HepG2 (cell line): ENCODE measurements around the gene PNN. TPM values are rescaled to one million over a fixed set of nuclear protein-coding genes. Genes with fewer than 3 reads are reported as not detected.

Experiments
- CCDC6 ChIP-seq: sonication (generic); formaldehyde crosslinking; IDR thresholded peaks from 2 replicates; pipeline ENCODE4 v1.8.1; 2022; ENCODE audit warnings: mild to moderate bottlenecking, missing genetic modification reagents, moderate library complexity
- KDM3A ChIP-seq: IDR thresholded peaks from 2 replicates; pipeline ENCODE4 v1.6.1; 2018; ENCODE audit warnings: low read depth, missing compliant biosample characterization
- KDM6A ChIP-seq: IDR thresholded peaks from 2 replicates; pipeline ENCODE4 v1.6.1; 2016; ENCODE audit warnings: low read depth
- KMT2A ChIP-seq: sonication (generic); formaldehyde crosslinking; IDR thresholded peaks from 2 replicates; pipeline ENCODE4 v1.4.0; 2020; ENCODE audit warnings: missing genetic modification reagents
- MTA3 ChIP-seq: sonication (generic); formaldehyde crosslinking; IDR thresholded peaks from 2 replicates; pipeline ENCODE4 v1.4.0; 2020; ENCODE audit warnings: missing genetic modification reagents
- MXI1 ChIP-seq: IDR thresholded peaks from 3 replicates; pipeline ENCODE4 v1.6.1; 2012; ENCODE audit warnings: low read depth, low read length, inconsistent platforms, borderline replicate concordance
- PATZ1 ChIP-seq: sonication (generic); formaldehyde crosslinking; IDR thresholded peaks from 2 replicates; pipeline ENCODE4 v1.4.0; 2020; ENCODE audit warnings: missing genetic modification reagents
- PHF8 ChIP-seq: sonication (generic); formaldehyde crosslinking; IDR thresholded peaks from 2 replicates; pipeline ENCODE4 v1.5.0; 2020; ENCODE audit warnings: missing genetic modification reagents
- SNRNP70 ChIP-seq: fragments of 200-400 bp; formaldehyde crosslinking; IDR thresholded peaks from 2 replicates; pipeline ENCODE4 v1.6.1; 2017; ENCODE audit warnings: mild to moderate bottlenecking, low read depth, low read length, moderate library complexity
- TCF7 ChIP-seq: sonication (generic); IDR thresholded peaks from 2 replicates; pipeline ENCODE4 v1.6.1; 2016; ENCODE audit warnings: antibody characterized with exemption, low read depth
- TEAD3 ChIP-seq: optimal IDR thresholded peaks from 2 replicates; pipeline ENCODE3; 2016; ENCODE audit warnings: borderline replicate concordance
- ZNF264 ChIP-seq: sonication (generic); formaldehyde crosslinking; IDR thresholded peaks from 2 replicates; pipeline ENCODE4 v1.4.0; 2020; ENCODE audit warnings: missing genetic modification reagents
- ZNF333 ChIP-seq: sonication (generic); formaldehyde crosslinking; IDR thresholded peaks from 2 replicates; pipeline ENCODE4 v1.4.0; 2020; ENCODE audit warnings: mild to moderate bottlenecking, missing genetic modification reagents, borderline replicate concordance
- ZNF501 ChIP-seq: sonication (generic); formaldehyde crosslinking; IDR thresholded peaks from 2 replicates; pipeline ENCODE4 v1.5.1; 2020; ENCODE audit warnings: mild to moderate bottlenecking, moderate library complexity, missing genetic modification reagents
- ZNF720 ChIP-seq: sonication (generic); formaldehyde crosslinking; IDR thresholded peaks from 2 replicates; pipeline ENCODE4 v1.4.0; 2020; ENCODE audit warnings: missing genetic modification reagents
- polyA plus RNA-seq, 8 experiments: library from polyadenylated mRNA; depleted of rRNA in 3 of 8; stranded (reverse) in 7 of 8; unstranded in 1 of 8; fragments of >200 nt; fragmentation: Illumina TruSeq in 4 of 8; extraction: Trizol in 4 of 8; gene quantifications; 2 replicates each; pipeline versions ENCODE4 v1.2.1 to v1.2.3, GENCODE V29; 2011 to 2016; ENCODE audit warnings: low read depth in 4 of 8, missing spikeins in 1 of 8, mixed read lengths in 1 of 8; ENCODE audit not compliant: insufficient read depth in 1 of 8
- total RNA-seq, 5 experiments: library from RNA; depleted of rRNA; stranded (reverse); fragments of >200 nt; fragmentation: Illumina TruSeq; extraction: Trizol; gene quantifications; 2 replicates each; pipeline ENCODE4 v1.2.3, GENCODE V29; 2016; ENCODE audit warnings: low read depth in 1 of 5
- TF ChIP-seq, protein P1 (sequence below): sonication (generic); formaldehyde crosslinking; IDR thresholded peaks from 2 replicates; pipeline ENCODE4 v1.4.0; 2020; ENCODE audit warnings: missing genetic modification reagents
- TF ChIP-seq, protein P2 (sequence below): sonication (generic); formaldehyde crosslinking; IDR thresholded peaks from 2 replicates; pipeline ENCODE4 v1.8.0; 2022; ENCODE audit warnings: missing genetic modification reagents, low read depth, mild to moderate bottlenecking, borderline replicate concordance
- TF ChIP-seq, protein P3 (sequence below): sonication (generic); formaldehyde crosslinking; conservative IDR thresholded peaks from 2 replicates; pipeline ENCODE4 v1.4.0; 2020; ENCODE audit warnings: mild to moderate bottlenecking, missing genetic modification reagents, moderate library complexity
- TF ChIP-seq, protein P4 (sequence below): sonication (generic); IDR thresholded peaks from 2 replicates; pipeline ENCODE4 v1.6.1; 2016; ENCODE audit warnings: low read depth, borderline replicate concordance
- TF ChIP-seq, protein P5 (sequence below): sonication (generic); formaldehyde crosslinking; IDR thresholded peaks from 2 replicates; pipeline ENCODE4 v1.5.0; 2020; ENCODE audit warnings: missing genetic modification reagents

The PNN gene
- total and polyA plus RNA-seq, 2 of the 13 experiments (the other 11 are each of a cell fraction or from before 2014, with no cell fraction given): 58.0 to 214 TPM

DNA sequence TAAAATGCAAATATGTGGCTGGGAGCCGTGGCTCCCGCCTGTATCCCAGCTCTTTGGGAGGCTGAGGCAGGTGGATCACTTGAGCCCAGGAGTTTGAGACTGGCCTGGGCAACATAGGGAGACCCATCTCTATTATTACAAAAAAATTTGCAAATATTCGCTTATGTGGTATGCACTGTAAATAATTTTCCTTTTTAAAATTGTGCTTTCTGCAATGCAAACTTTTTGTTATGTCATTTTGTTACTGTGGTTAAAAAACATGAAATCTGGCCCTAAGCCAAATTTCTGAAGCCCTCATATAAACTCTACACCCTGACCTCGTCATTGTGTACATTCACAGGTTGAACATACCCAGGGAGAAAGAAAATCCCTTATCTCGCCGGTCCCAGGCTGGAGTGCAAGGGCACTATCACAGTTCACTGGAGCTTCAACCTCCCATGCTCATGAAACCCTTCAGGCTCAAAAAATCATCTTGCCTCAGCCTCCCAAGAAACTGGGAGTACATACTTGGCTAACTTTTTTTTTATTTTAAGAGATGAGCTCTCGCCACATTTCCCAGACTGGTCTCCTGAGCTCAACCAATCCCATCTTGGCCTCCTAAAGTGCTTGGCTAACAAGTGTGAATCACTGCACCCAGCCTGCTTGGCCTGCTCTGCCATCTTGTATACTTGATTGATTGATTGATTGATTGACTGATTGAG, 29.6 kb upstream of the PNN start (continued):
- TF ChIP-seq, protein P1, sequence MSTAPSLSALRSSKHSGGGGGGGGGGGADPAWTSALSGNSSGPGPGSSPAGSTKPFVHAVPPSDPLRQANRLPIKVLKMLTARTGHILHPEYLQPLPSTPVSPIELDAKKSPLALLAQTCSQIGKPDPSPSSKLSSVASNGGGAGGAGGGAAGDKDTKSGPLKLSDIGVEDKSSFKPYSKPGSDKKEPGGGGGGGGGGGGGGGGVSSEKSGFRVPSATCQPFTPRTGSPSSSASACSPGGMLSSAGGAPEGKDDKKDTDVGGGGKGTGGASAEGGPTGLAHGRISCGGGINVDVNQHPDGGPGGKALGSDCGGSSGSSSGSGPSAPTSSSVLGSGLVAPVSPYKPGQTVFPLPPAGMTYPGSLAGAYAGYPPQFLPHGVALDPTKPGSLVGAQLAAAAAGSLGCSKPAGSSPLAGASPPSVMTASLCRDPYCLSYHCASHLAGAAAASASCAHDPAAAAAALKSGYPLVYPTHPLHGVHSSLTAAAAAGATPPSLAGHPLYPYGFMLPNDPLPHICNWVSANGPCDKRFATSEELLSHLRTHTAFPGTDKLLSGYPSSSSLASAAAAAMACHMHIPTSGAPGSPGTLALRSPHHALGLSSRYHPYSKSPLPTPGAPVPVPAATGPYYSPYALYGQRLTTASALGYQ (CRISPR knock-in tag): no peak
- TF ChIP-seq CCDC6 (CRISPR knock-in tag) (no peak), TCF7 (peak; percentile 35; the same call in 1 of the 2 replicates), ZNF501 (CRISPR knock-in tag) (peak; percentile 62; the same call in 1 of the 2 replicates), PATZ1 (CRISPR knock-in tag) (peak; percentile 45; the same call in 1 of the 2 replicates), ZNF333 (CRISPR knock-in tag) (peak; percentile 97), KDM3A (CRISPR knock-in tag) (0 out of 2 replicates have a peak, but pooled peaks have one; percentile 19), SNRNP70 (no peak), MXI1 (peak; percentile 41; the same call in 1 of the 3 replicates), KDM6A (CRISPR knock-in tag) (peak; percentile 72), PHF8 (CRISPR knock-in tag) (no peak), ZNF720 (CRISPR knock-in tag) (no peak), MTA3 (no peak), KMT2A (peak; percentile 73), ZNF264 (CRISPR knock-in tag) (peak; percentile 95), TEAD3 (CRISPR knock-in tag) (peak; percentile 94)
- TF ChIP-seq, protein P2, sequence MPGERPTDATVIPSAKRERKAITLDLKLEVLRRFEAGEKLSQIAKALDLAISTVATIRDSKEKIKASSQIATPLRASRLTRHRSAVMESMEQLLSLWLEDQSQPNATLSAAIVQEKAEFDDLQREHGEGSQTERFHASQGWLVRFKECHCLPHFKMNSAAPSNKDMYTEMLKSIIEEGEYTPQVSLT (CRISPR knock-in tag): peak; percentile 79; the same call in 1 of the 2 replicates
- TF ChIP-seq, protein P3, sequence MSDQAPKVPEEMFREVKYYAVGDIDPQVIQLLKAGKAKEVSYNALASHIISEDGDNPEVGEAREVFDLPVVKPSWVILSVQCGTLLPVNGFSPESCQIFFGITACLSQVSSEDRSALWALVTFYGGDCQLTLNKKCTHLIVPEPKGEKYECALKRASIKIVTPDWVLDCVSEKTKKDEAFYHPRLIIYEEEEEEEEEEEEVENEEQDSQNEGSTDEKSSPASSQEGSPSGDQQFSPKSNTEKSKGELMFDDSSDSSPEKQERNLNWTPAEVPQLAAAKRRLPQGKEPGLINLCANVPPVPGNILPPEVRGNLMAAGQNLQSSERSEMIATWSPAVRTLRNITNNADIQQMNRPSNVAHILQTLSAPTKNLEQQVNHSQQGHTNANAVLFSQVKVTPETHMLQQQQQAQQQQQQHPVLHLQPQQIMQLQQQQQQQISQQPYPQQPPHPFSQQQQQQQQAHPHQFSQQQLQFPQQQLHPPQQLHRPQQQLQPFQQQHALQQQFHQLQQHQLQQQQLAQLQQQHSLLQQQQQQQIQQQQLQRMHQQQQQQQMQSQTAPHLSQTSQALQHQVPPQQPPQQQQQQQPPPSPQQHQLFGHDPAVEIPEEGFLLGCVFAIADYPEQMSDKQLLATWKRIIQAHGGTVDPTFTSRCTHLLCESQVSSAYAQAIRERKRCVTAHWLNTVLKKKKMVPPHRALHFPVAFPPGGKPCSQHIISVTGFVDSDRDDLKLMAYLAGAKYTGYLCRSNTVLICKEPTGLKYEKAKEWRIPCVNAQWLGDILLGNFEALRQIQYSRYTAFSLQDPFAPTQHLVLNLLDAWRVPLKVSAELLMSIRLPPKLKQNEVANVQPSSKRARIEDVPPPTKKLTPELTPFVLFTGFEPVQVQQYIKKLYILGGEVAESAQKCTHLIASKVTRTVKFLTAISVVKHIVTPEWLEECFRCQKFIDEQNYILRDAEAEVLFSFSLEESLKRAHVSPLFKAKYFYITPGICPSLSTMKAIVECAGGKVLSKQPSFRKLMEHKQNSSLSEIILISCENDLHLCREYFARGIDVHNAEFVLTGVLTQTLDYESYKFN: peak; percentile 82
- TF ChIP-seq, protein P4, sequence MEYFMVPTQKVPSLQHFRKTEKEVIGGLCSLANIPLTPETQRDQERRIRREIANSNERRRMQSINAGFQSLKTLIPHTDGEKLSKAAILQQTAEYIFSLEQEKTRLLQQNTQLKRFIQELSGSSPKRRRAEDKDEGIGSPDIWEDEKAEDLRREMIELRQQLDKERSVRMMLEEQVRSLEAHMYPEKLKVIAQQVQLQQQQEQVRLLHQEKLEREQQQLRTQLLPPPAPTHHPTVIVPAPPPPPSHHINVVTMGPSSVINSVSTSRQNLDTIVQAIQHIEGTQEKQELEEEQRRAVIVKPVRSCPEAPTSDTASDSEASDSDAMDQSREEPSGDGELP: no peak; the same call in 1 of the 2 replicates
- TF ChIP-seq, protein P5, sequence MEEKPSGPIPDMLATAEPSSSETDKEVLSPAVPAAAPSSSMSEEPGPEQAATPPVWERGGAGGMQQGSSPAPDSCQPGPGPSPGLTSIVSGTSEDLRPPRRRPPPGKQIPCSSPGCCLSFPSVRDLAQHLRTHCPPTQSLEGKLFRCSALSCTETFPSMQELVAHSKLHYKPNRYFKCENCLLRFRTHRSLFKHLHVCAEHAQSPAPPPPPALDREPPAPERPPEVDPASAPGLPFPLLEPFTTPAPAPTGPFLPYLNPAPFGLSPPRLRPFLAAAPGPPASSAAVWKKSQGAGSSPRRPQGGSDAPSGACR (CRISPR knock-in tag): 0 out of 2 replicates have a peak, but pooled peaks have one; percentile 63
